ENCODE data around the gene PROX2.

GRCh38 chr14:74829251-74829650 is 46.7 kb downstream of the PROX2 start:
- TF ChIP-seq CTCF (IDR thresholded peaks at IDR 0.05) (no peak), POLR2A (IDR thresholded peaks at IDR 0.05) (no peak), POLR2AphosphoS5 (IDR thresholded peaks at IDR 0.05; ENCODE audit: insufficient read depth in 1 of 2, low read depth in 1 of 2) (no peak)
